ENCODE results near the gene ZCCHC2. TPM values are rescaled to one million over a fixed set of nuclear protein-coding genes. Genes with fewer than 3 reads are reported as not detected.
A peak's percentile ranks its signal among the peaks of the same experiment; 100 is the strongest.

Gene ZCCHC2
- total RNA-seq, 2 donors from 2014 or later, result 14.4 to 16.9 TPM

GRCh38 chr18:62572456-62572855 lies 49.6 kb downstream of the ZCCHC2 start:
- TF ChIP-seq, protein P1, sequence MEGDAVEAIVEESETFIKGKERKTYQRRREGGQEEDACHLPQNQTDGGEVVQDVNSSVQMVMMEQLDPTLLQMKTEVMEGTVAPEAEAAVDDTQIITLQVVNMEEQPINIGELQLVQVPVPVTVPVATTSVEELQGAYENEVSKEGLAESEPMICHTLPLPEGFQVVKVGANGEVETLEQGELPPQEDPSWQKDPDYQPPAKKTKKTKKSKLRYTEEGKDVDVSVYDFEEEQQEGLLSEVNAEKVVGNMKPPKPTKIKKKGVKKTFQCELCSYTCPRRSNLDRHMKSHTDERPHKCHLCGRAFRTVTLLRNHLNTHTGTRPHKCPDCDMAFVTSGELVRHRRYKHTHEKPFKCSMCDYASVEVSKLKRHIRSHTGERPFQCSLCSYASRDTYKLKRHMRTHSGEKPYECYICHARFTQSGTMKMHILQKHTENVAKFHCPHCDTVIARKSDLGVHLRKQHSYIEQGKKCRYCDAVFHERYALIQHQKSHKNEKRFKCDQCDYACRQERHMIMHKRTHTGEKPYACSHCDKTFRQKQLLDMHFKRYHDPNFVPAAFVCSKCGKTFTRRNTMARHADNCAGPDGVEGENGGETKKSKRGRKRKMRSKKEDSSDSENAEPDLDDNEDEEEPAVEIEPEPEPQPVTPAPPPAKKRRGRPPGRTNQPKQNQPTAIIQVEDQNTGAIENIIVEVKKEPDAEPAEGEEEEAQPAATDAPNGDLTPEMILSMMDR (conservative IDR thresholded peaks at IDR 0.05), result no peak
- Histone ChIP-seq H3K4me1 (ENCODE audit: control insufficient read depth, insufficient read depth, low read length) (no peaks in the 10 kb centered on the region), H3K27ac (ENCODE audit: low read depth, low read length) (no peak overlapping the region), H3K9me3 (ENCODE audit: control insufficient read depth, low read length) (peaks cover 14% of the 10 kb centered on the region), H3K4me3 (ENCODE audit: low read length) (no peak overlapping the region), H3K27me3 (ENCODE audit: control insufficient read depth, insufficient read depth, low read length, poor library complexity, severe bottlenecking) (no peaks in the 10 kb centered on the region), H3K9ac (ENCODE audit: extremely low read depth, low read length, poor library complexity, severe bottlenecking) (no peak overlapping the region), H3K36me3 (ENCODE audit: control insufficient read depth, insufficient read depth, low read length) (peaks cover 41% of the 10 kb centered on the region)
- Mint-ChIP-seq H3K4me3 (no peak overlapping the region), H3K36me3 (ENCODE audit: low read depth) (peaks cover 47% of the 10 kb centered on the region), H3K27me3 (ENCODE audit: insufficient read depth) (no peaks in the 10 kb centered on the region), H3K4me1 (peaks cover 10% of the 10 kb centered on the region), H3K27ac (no peak overlapping the region), H3K9me3 (peaks cover 2% of the 10 kb centered on the region)
- WGBS, 2 experiments (ENCODE audit: insufficient coverage in 1 of 2, insufficient read length in 1 of 2), result 92 to 100% methylated on average over 1 to 3 of the region's 3 CpGs
- no peak for DNase-seq

GRCh38 chr18:62574776-62575175 lies 52.0 kb downstream of the ZCCHC2 start:
- Histone ChIP-seq H3K27me3 (ENCODE audit: control insufficient read depth, insufficient read depth, low read length, poor library complexity, severe bottlenecking) (no peaks in the 10 kb centered on the region), H3K9ac (ENCODE audit: extremely low read depth, low read length, poor library complexity, severe bottlenecking) (no peak overlapping the region), H3K4me3 (ENCODE audit: low read length) (no peak overlapping the region), H3K36me3 (ENCODE audit: control insufficient read depth, insufficient read depth, low read length) (peaks cover 41% of the 10 kb centered on the region), H3K27ac (ENCODE audit: low read depth, low read length) (no peak overlapping the region), H3K9me3 (ENCODE audit: control insufficient read depth, low read length) (peaks cover 14% of the 10 kb centered on the region), H3K4me1 (ENCODE audit: control insufficient read depth, insufficient read depth, low read length) (no peaks in the 10 kb centered on the region)
- H3K36me3 Mint-ChIP-seq (ENCODE audit: low read depth), result peaks cover 52% of the 10 kb centered on the region
- no peaks in the 10 kb centered on the region for H3K27me3 Mint-ChIP-seq (ENCODE audit: insufficient read depth)
- H3K4me3 Mint-ChIP-seq, result no peak overlapping the region
- H3K4me1 Mint-ChIP-seq, result peaks cover 10% of the 10 kb centered on the region
- no peak overlapping the region for H3K27ac Mint-ChIP-seq
- H3K9me3 Mint-ChIP-seq, result peaks cover 2% of the 10 kb centered on the region
- TF ChIP-seq, protein P1 (conservative IDR thresholded peaks at IDR 0.05), result no peak
- WGBS, 2 experiments (ENCODE audit: insufficient coverage in 1 of 2, insufficient read length in 1 of 2), result 96% methylated on average over 6 to 11 of the region's 11 CpGs
- DNase-seq, result no peak

DNA sequence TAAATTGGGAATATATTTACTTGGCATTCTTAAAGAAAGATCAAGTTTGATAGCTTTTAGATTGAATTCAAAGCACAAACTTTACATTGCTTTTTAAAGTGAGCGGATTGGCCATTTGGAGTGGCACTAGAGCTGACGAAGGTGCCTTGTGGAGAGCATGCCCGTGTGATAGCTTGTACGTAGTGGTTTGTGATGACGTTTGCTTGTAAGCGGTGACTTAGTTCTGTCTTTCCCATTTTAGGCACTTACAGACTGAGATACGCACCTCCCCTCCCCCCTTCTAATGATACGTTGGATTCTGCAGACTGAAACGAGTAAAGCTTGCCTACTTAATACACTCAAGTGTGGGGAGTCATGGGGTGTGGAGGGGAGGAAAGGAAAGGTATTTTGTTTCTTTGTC lies 53.4 kb downstream of the ZCCHC2 start:
- peaks cover 10% of the 10 kb centered on the region for H3K4me1 Mint-ChIP-seq
- 94 to 100% methylated on average over 6 to 8 of the region's 9 CpGs for WGBS, 2 experiments (ENCODE audit: insufficient coverage in 1 of 2, insufficient read length in 1 of 2)

More for the DNA sequence above, 53.4 kb downstream of the ZCCHC2 start:
- H3K36me3 ChIP-seq (ENCODE audit: control insufficient read depth, insufficient read depth, low read length), result peaks cover 27% of the 10 kb centered on the region
- H3K9me3 Mint-ChIP-seq, result no peaks in the 10 kb centered on the region
- no peak overlapping the region for H3K9ac ChIP-seq (ENCODE audit: extremely low read depth, low read length, poor library complexity, severe bottlenecking)
- H3K4me3 ChIP-seq (ENCODE audit: low read length), result no peak overlapping the region
- no peaks in the 10 kb centered on the region for H3K4me1 ChIP-seq (ENCODE audit: control insufficient read depth, insufficient read depth, low read length)
- H3K4me3 Mint-ChIP-seq, result no peak overlapping the region
- DNase-seq, result no peak
- no peak overlapping the region for H3K27ac ChIP-seq (ENCODE audit: low read depth, low read length)
- no peaks in the 10 kb centered on the region for H3K27me3 ChIP-seq (ENCODE audit: control insufficient read depth, insufficient read depth, low read length, poor library complexity, severe bottlenecking)
- TF ChIP-seq, protein P1 (conservative IDR thresholded peaks at IDR 0.05), result no peak
- peaks cover 42% of the 10 kb centered on the region for H3K36me3 Mint-ChIP-seq (ENCODE audit: low read depth)
- peaks cover under 1% of the 10 kb centered on the region for H3K9me3 ChIP-seq (ENCODE audit: control insufficient read depth, low read length)
- no peaks in the 10 kb centered on the region for H3K27me3 Mint-ChIP-seq (ENCODE audit: insufficient read depth)
- peak overlapping the region; percentile 7 for H3K27ac Mint-ChIP-seq

Data from endodermal cell (in vitro differentiated cells).